Neuronal stem cell (in vitro differentiated cells): ENCODE results near the gene SURF4.

Source experiments
- DNase-seq: peaks from one replicate; pipeline ENCODE4 v3.0.0-alpha.2; 2013; ENCODE audit warnings: low spot score
- H2AFZ ChIP-seq: one replicate; pipeline ENCODE4 v1.6.1; 2013; ENCODE audit warnings: mild to moderate bottlenecking, low read length, inconsistent platforms
- H2AK5ac ChIP-seq: 2 replicates; pipeline ENCODE4 v1.6.1; 2013; ENCODE audit warnings: low read depth, mild to moderate bottlenecking, inconsistent platforms, low read length, moderate library complexity, mixed read lengths
- H2BK120ac ChIP-seq: 2 replicates; pipeline ENCODE4 v1.6.1; 2013; ENCODE audit warnings: low read depth, mild to moderate bottlenecking, inconsistent platforms, low read length, moderate library complexity, mixed read lengths
- H2BK12ac ChIP-seq: one replicate; pipeline ENCODE4 v1.6.1; 2013; ENCODE audit warnings: low read length, inconsistent platforms
- H2BK15ac ChIP-seq: 2 replicates; pipeline ENCODE4 v1.6.1; 2013; ENCODE audit warnings: mild to moderate bottlenecking, low read length, inconsistent platforms, mixed read lengths
- H2BK5ac ChIP-seq: one replicate; pipeline ENCODE4 v1.6.1; 2013; ENCODE audit warnings: inconsistent platforms, mild to moderate bottlenecking, low read length, moderate library complexity
- H3K14ac ChIP-seq: one replicate; pipeline ENCODE4 v1.6.1; 2013; ENCODE audit warnings: low read length, inconsistent platforms
- H3K18ac ChIP-seq: 2 replicates; pipeline ENCODE4 v1.6.1; 2013; ENCODE audit warnings: low read length, inconsistent platforms
- H3K23ac ChIP-seq: 2 replicates; pipeline ENCODE4 v1.6.1; 2013; ENCODE audit warnings: low read depth, mild to moderate bottlenecking, mixed read lengths, low read length, inconsistent platforms; ENCODE audit not compliant: poor library complexity
- H3K27ac ChIP-seq: replicated peaks from 3 replicates; pipeline ENCODE4 v1.5.1; 2013; ENCODE audit warnings: low read length, inconsistent platforms
- H3K27me3 ChIP-seq, 3 experiments: 2 replicates each; pipeline ENCODE4 v1.6.1; 2013; ENCODE audit warnings: low read length in 3 of 3, mild to moderate bottlenecking in 2 of 3, inconsistent platforms in 1 of 3, low read depth in 1 of 3, mixed read lengths in 1 of 3, moderate library complexity in 1 of 3; ENCODE audit not compliant: control insufficient read depth in 3 of 3, insufficient read depth in 3 of 3
- H3K36me3 ChIP-seq, 2 donors: replicated peaks in 1 of 2; 2 replicates each; pipeline ENCODE4 v1.6.1; 2013; ENCODE audit warnings: low read length in 2 of 2; ENCODE audit not compliant: control insufficient read depth in 2 of 2, insufficient read depth in 2 of 2
- H3K4ac ChIP-seq: 2 replicates; pipeline ENCODE4 v1.6.1; 2013; ENCODE audit warnings: inconsistent platforms, mild to moderate bottlenecking, low read length, moderate library complexity
- H3K4me1 ChIP-seq, 2 donors: 1 replicate in 1 of 2; 2 replicates in 1 of 2; pipeline ENCODE4 v1.6.1; 2013; ENCODE audit warnings: low read length in 2 of 2, low read depth in 1 of 2; ENCODE audit not compliant: control insufficient read depth in 2 of 2, insufficient read depth in 1 of 2
- H3K4me2 ChIP-seq: one replicate; pipeline ENCODE4 v1.6.1; 2013; ENCODE audit warnings: mild to moderate bottlenecking, low read length, inconsistent platforms; ENCODE audit not compliant: insufficient read depth, poor library complexity, severe bottlenecking
- H3K4me3 ChIP-seq, 2 donors: 2 replicates each; pipeline ENCODE4 v1.5.1; 2013; ENCODE audit warnings: low read length in 2 of 2, mild to moderate bottlenecking in 2 of 2, inconsistent platforms in 1 of 2, moderate library complexity in 1 of 2
- H3K79me1 ChIP-seq: one replicate; pipeline ENCODE4 v1.6.1; 2013; ENCODE audit warnings: low read depth, mild to moderate bottlenecking, inconsistent platforms, low read length, moderate library complexity
- H3K9ac ChIP-seq: one replicate; pipeline ENCODE4 v1.6.1; 2013; ENCODE audit warnings: mild to moderate bottlenecking, low read depth, low read length, inconsistent platforms; ENCODE audit not compliant: poor library complexity
- H3K9me3 ChIP-seq, 2 donors: replicated peaks in 1 of 2; 2 replicates each; pipeline versions ENCODE3 to v1.6.1; 2013; ENCODE audit warnings: low read length in 2 of 2, mild to moderate bottlenecking in 2 of 2, inconsistent platforms in 1 of 2, low read depth in 1 of 2, mixed read lengths in 1 of 2, moderate library complexity in 1 of 2; ENCODE audit not compliant: control insufficient read depth in 2 of 2, insufficient read depth in 1 of 2
- H4K8ac ChIP-seq: one replicate; pipeline ENCODE4 v1.6.1; 2013; ENCODE audit warnings: low read depth, mild to moderate bottlenecking, inconsistent platforms, low read length, moderate library complexity
- H4K91ac ChIP-seq: one replicate; pipeline ENCODE4 v1.6.1; 2013; ENCODE audit warnings: low read length, low read depth, mild to moderate bottlenecking, inconsistent platforms; ENCODE audit not compliant: poor library complexity
- WGBS, 2 donors: extraction: QIAGEN DNeasy Blood & Tissue Kit; methylation state at CpG; one replicate each; pipeline ENCODE4 v1.1.7; 2013; ENCODE audit warnings: missing lambda C conversion rate in 2 of 2, mixed read lengths in 1 of 2; ENCODE audit not compliant: insufficient read length in 2 of 2, insufficient replicate concordance in 1 of 2; ENCODE audit errors: extremely low coverage in 2 of 2; 5-methylcytosine and 5-hydroxymethylcytosine counted together

Gene SURF4

GRCh38 chr9:133323991-133324703 lies 51.7 kb downstream of the SURF4 start:
- H3K79me1 ChIP-seq = no peaks in the 10 kb centered on the region
- no peak overlapping the region for H2BK15ac ChIP-seq
- no peak for DNase-seq
- H3K4me1 ChIP-seq = no peaks in the 10 kb centered on the region
- no peak overlapping the region for H4K8ac ChIP-seq
- H2AFZ ChIP-seq = no peak overlapping the region
- no peak overlapping the region for H2BK12ac ChIP-seq
- peaks cover 7 to 8% of the 10 kb centered on the region in 2 donors for H3K9me3 ChIP-seq
- H3K4me3 ChIP-seq = peak overlapping the region in 1 of 2 donors; percentile 23
- no peak overlapping the region for H2BK5ac ChIP-seq
- no peak overlapping the region for H3K14ac ChIP-seq
- H2BK120ac ChIP-seq = no peak overlapping the region
- no peak overlapping the region for H3K4ac ChIP-seq
- no peak overlapping the region for H3K4me2 ChIP-seq
- H3K27me3 ChIP-seq = no peaks in the 10 kb centered on the region
- H4K91ac ChIP-seq = no peak overlapping the region
- H2AK5ac ChIP-seq = no peak overlapping the region
- H3K36me3 ChIP-seq = no peaks in the 10 kb centered on the region
- H3K18ac ChIP-seq = peak overlapping the region; percentile 13
- WGBS, 2 donors = no CpG with 5 or more reads among the region's 13 CpGs
- H3K9ac ChIP-seq = no peak overlapping the region
- no peak overlapping the region for H3K27ac ChIP-seq
- H3K23ac ChIP-seq = peak overlapping the region; percentile 46

GRCh38 chr9:133323211-133323610 lies 52.6 kb downstream of the SURF4 start:
- WGBS, 2 donors = no CpG with 5 or more reads among the region's 10 CpGs

GRCh38 chr9:133322701-133323100 lies 53.2 kb downstream of the SURF4 start:
- H3K18ac ChIP-seq = peak overlapping the region; percentile 57
- peak overlapping the region in 1 of 2 donors; percentile 58 for H3K4me3 ChIP-seq
- H3K4ac ChIP-seq = no peak overlapping the region
- no peak overlapping the region for H4K91ac ChIP-seq
- no peaks in the 10 kb centered on the region for H3K36me3 ChIP-seq
- H3K9ac ChIP-seq = peak overlapping the region; percentile 63
- no peaks in the 10 kb centered on the region for H3K27me3 ChIP-seq
- no peak overlapping the region for H2BK5ac ChIP-seq
- H2BK15ac ChIP-seq = no peak overlapping the region
- H3K9me3 ChIP-seq = peaks cover 6 to 8% of the 10 kb centered on the region in 2 donors
- no peaks in the 10 kb centered on the region for H3K4me1 ChIP-seq
- H3K4me2 ChIP-seq = no peak overlapping the region
- DNase-seq = no peak
- H2BK120ac ChIP-seq = no peak overlapping the region
- H2AFZ ChIP-seq = no peak overlapping the region
- WGBS, 2 donors = no CpG with 5 or more reads among the region's 14 CpGs
- H2BK12ac ChIP-seq = no peak overlapping the region
- no peak overlapping the region for H3K27ac ChIP-seq
- no peaks in the 10 kb centered on the region for H3K79me1 ChIP-seq
- peak overlapping the region; percentile 61 for H2AK5ac ChIP-seq
- no peak overlapping the region for H3K23ac ChIP-seq
- no peak overlapping the region for H4K8ac ChIP-seq
- no peak overlapping the region for H3K14ac ChIP-seq

More at GRCh38 chr9:133323211-133323610, 52.6 kb downstream of the SURF4 start:
- Histone ChIP-seq H3K27ac (no peak overlapping the region), H3K4me1 (no peaks in the 10 kb centered on the region), H2AFZ (no peak overlapping the region), H3K23ac (no peak overlapping the region), H3K9me3 (peaks cover 7 to 8% of the 10 kb centered on the region in 2 donors), H2BK15ac (no peak overlapping the region), H4K91ac (no peak overlapping the region), H3K27me3 (no peaks in the 10 kb centered on the region), H3K4me3 (no peak overlapping the region), H2BK12ac (no peak overlapping the region), H4K8ac (no peak overlapping the region), H2BK5ac (no peak overlapping the region), H3K4me2 (no peak overlapping the region), H3K9ac (no peak overlapping the region), H3K18ac (no peak overlapping the region), H3K36me3 (no peaks in the 10 kb centered on the region), H2AK5ac (no peak overlapping the region), H3K79me1 (no peaks in the 10 kb centered on the region), H3K14ac (no peak overlapping the region), H3K4ac (no peak overlapping the region), H2BK120ac (no peak overlapping the region)
- DNase-seq = no peak

GRCh38 chr9:133321411-133321935 lies 54.4 kb downstream of the SURF4 start:
- no peak overlapping the region for H3K4ac ChIP-seq
- H3K4me2 ChIP-seq = no peak overlapping the region
- H4K8ac ChIP-seq = no peak overlapping the region
- WGBS, 2 donors = no CpG with 5 or more reads among the region's 13 CpGs
- H3K27me3 ChIP-seq = no peaks in the 10 kb centered on the region
- no peak overlapping the region for H3K14ac ChIP-seq
- H2BK5ac ChIP-seq = no peak overlapping the region
- no peaks in the 10 kb centered on the region for H3K4me1 ChIP-seq
- H2AK5ac ChIP-seq = no peak overlapping the region
- H3K27ac ChIP-seq = no peak overlapping the region
- no peaks in the 10 kb centered on the region for H3K36me3 ChIP-seq
- peak overlapping the region; percentile 25 for H3K23ac ChIP-seq
- H3K4me3 ChIP-seq = no peak overlapping the region
- H4K91ac ChIP-seq = no peak overlapping the region
- no peak overlapping the region for H3K9ac ChIP-seq
- H2BK12ac ChIP-seq = no peak overlapping the region
- no peaks in the 10 kb centered on the region for H3K79me1 ChIP-seq
- no peak overlapping the region for H2BK120ac ChIP-seq
- H3K9me3 ChIP-seq = peaks cover 6 to 8% of the 10 kb centered on the region in 2 donors
- no peak overlapping the region for H2AFZ ChIP-seq
- no peak overlapping the region for H3K18ac ChIP-seq
- H2BK15ac ChIP-seq = no peak overlapping the region
- DNase-seq = no peak
